AG04449 (cell line): Measurements from ENCODE around the gene SUPT3H.

Source experiments
- CTCF ChIA-PET: fragments of 350-600 bp; formaldehyde crosslinking; extraction: SDS; loops from one replicate; lab custom pipeline; 2021; ENCODE audit warnings: antibody characterized with exemption; lab: Yijun Ruan, JAX
- POLR2A ChIA-PET: fragments of 400-600, 350-600 bp; formaldehyde crosslinking; extraction: SDS; loops from one replicate; lab custom pipeline; 2020; ENCODE audit warnings: antibody characterized with exemption, inconsistent platforms; lab: Yijun Ruan, JAX
- DNase-seq: peaks from one replicate; pipeline ENCODE4 v3.0.0-alpha.2; 2010; ENCODE audit warnings: low read depth, low spot score
- H3K4me3 ChIP-seq: 2 replicates; pipeline ENCODE4 v1.5.1; 2011; ENCODE audit warnings: low read depth, mild to moderate bottlenecking, control low read depth, low read length
- CTCF ChIP-seq: IDR thresholded peaks from one replicate; pipeline ENCODE4 v1.5.1; 2011; ENCODE audit warnings: mild to moderate bottlenecking, moderate library complexity, low read length, control low read depth, inconsistent platforms; ENCODE audit not compliant: insufficient read depth; ENCODE audit errors: missing control alignments

Gene SUPT3H

GRCh38 chr6:45092135-45092534 lies 285.6 kb downstream of the SUPT3H start:
- H3K4me3 ChIP-seq: no peak overlapping the region
- ChIA-PET POLR2A (no interaction called here), CTCF (no interaction called here)
- TF ChIP-seq CTCF: no peak
- DNase-seq: no peak

- POLR2A ChIA-PET: no interaction called here
- no peak for DNase-seq
- no peak for TF ChIP-seq CTCF
- H3K4me3 ChIP-seq: no peak overlapping the region
- CTCF ChIA-PET: interaction anchor here (0.6 to 1.9 kb wide), 4 partner anchors 9 to 834 kb away, joined by 3 to 4 read pairs (median 4); no protein-coding TSS in a partner anchor
These were observed 291.2 kb downstream of the SUPT3H start for GRCh38 chr6:45086360-45087084.

GRCh38 chr6:45084257-45084656 lies 293.5 kb downstream of the SUPT3H start:
- ChIA-PET POLR2A (no interaction called here), CTCF (no interaction called here)

GRCh38 chr6:45082091-45082490 lies 295.6 kb downstream of the SUPT3H start:
- ChIA-PET POLR2A (no interaction called here), CTCF (no interaction called here)
- no peak for TF ChIP-seq CTCF

More at GRCh38 chr6:45084257-45084656, 293.5 kb downstream of the SUPT3H start:
- no peak for TF ChIP-seq CTCF
- no peak for DNase-seq
- H3K4me3 ChIP-seq: no peak overlapping the region

GRCh38 chr6:45081634-45082033 lies 296.1 kb downstream of the SUPT3H start:
- CTCF ChIA-PET: interaction anchor here (0.9 kb wide), 1 partner anchor 14 kb away, joined by 3 read pairs; no protein-coding TSS in a partner anchor
- DNase-seq: no peak

More at GRCh38 chr6:45082091-45082490, 295.6 kb downstream of the SUPT3H start:
- H3K4me3 ChIP-seq: no peak overlapping the region
- DNase-seq: no peak

More at GRCh38 chr6:45081634-45082033, 296.1 kb downstream of the SUPT3H start:
- POLR2A ChIA-PET: no interaction called here
- no peak for TF ChIP-seq CTCF
- no peak overlapping the region for H3K4me3 ChIP-seq
